ENCODE results near the gene DDX3Y. TPM values are rescaled to one million over a fixed set of nuclear protein-coding genes. Genes with fewer than 3 reads are reported as not detected.

Gene DDX3Y
- total RNA-seq, 2 donors from 2014 or later: not detected

- Histone ChIP-seq H3K27me3 (no peaks in the 10 kb centered on the region), H3K4me3 (no peak overlapping the region), H3K9me3 (no peaks in the 10 kb centered on the region), H3K27ac (no peak overlapping the region), H3K4me1 (no peaks in the 10 kb centered on the region), H3K36me3 (no peaks in the 10 kb centered on the region)
- TF ChIP-seq CTCF (IDR thresholded peaks at IDR 0.05): no peak
- no peak for DNase-seq (ENCODE audit: low spot score)
Measured at GRCh38 chrY:12905517-12905872, 827 bp downstream of the DDX3Y start.

GRCh38 chrY:12905895-12906294 is 1.2 kb downstream of the DDX3Y start:
- H3K27me3 ChIP-seq: no peaks in the 10 kb centered on the region
- no peaks in the 10 kb centered on the region for H3K9me3 ChIP-seq
- H3K27ac ChIP-seq: no peak overlapping the region
- no peaks in the 10 kb centered on the region for H3K4me1 ChIP-seq
- DNase-seq (ENCODE audit: low spot score): no peak
- H3K36me3 ChIP-seq: no peaks in the 10 kb centered on the region
- H3K4me3 ChIP-seq: no peak overlapping the region
- no peak for TF ChIP-seq CTCF (IDR thresholded peaks at IDR 0.05)

GRCh38 chrY:12913541-12913940 is 8.9 kb downstream of the DDX3Y start:
- no peaks in the 10 kb centered on the region for H3K36me3 ChIP-seq
- H3K27ac ChIP-seq: no peak overlapping the region
- H3K27me3 ChIP-seq: no peaks in the 10 kb centered on the region
- H3K9me3 ChIP-seq: no peaks in the 10 kb centered on the region
- TF ChIP-seq CTCF (IDR thresholded peaks at IDR 0.05): no peak
- DNase-seq (ENCODE audit: low spot score): no peak
- H3K4me1 ChIP-seq: no peaks in the 10 kb centered on the region
- no peak overlapping the region for H3K4me3 ChIP-seq

GRCh38 chrY:12928043-12928442 is 23.4 kb downstream of the DDX3Y start:
- H3K27me3 ChIP-seq: no peaks in the 10 kb centered on the region
- no peak overlapping the region for H3K27ac ChIP-seq
- H3K36me3 ChIP-seq: no peaks in the 10 kb centered on the region
- H3K4me3 ChIP-seq: no peak overlapping the region
- H3K4me1 ChIP-seq: no peaks in the 10 kb centered on the region
- TF ChIP-seq CTCF (IDR thresholded peaks at IDR 0.05): no peak
- no peak for DNase-seq (ENCODE audit: low spot score)
- no peaks in the 10 kb centered on the region for H3K9me3 ChIP-seq

- Histone ChIP-seq H3K36me3 (no peaks in the 10 kb centered on the region), H3K4me1 (no peaks in the 10 kb centered on the region), H3K27me3 (no peaks in the 10 kb centered on the region), H3K27ac (no peak overlapping the region), H3K9me3 (no peaks in the 10 kb centered on the region), H3K4me3 (no peak overlapping the region)
- TF ChIP-seq CTCF (IDR thresholded peaks at IDR 0.05): no peak
- DNase-seq (ENCODE audit: low spot score): no peak
Measured at GRCh38 chrY:12941725-12942687, 37.3 kb downstream of the DDX3Y start.

Other genes with a start within 250 kb of the DDX3Y start
- not detected for gene USP9Y, start 203.6 kb upstream of the DDX3Y start, total RNA-seq